Endothelial cell (in vitro differentiated cells): ENCODE data around the gene PTPRE. TPM values are rescaled to one million over a fixed set of nuclear protein-coding genes. Genes with fewer than 3 reads are reported as not detected.
A peak's percentile ranks its signal among the peaks of the same experiment; 100 is the strongest.

Experiments
- DNase-seq: peaks from one replicate; pipeline ENCODE4 v3.0.0; 2021; ENCODE audit warnings: low spot score
- H3K27ac Mint-ChIP-seq: one replicate; pipeline ENCODE4 v1.8.0; 2021; ENCODE audit warnings: mixed read lengths, inconsistent platforms; ENCODE audit not compliant: unreplicated experiment
- H3K27me3 Mint-ChIP-seq: one replicate; pipeline ENCODE4 v1.8.0; 2021; ENCODE audit warnings: mild to moderate bottlenecking, moderate library complexity, mixed read lengths, inconsistent platforms; ENCODE audit not compliant: unreplicated experiment
- H3K36me3 Mint-ChIP-seq: one replicate; pipeline ENCODE4 v1.8.0; 2021; ENCODE audit warnings: mild to moderate bottlenecking, low read depth, mixed read lengths, inconsistent platforms; ENCODE audit not compliant: unreplicated experiment
- H3K4me1 Mint-ChIP-seq: one replicate; pipeline ENCODE4 v1.8.0; 2021; ENCODE audit warnings: mild to moderate bottlenecking, mixed read lengths, inconsistent platforms; ENCODE audit not compliant: unreplicated experiment
- H3K4me3 Mint-ChIP-seq: one replicate; pipeline ENCODE4 v1.8.0; 2021; ENCODE audit warnings: mild to moderate bottlenecking, mixed read lengths, inconsistent platforms; ENCODE audit not compliant: unreplicated experiment
- H3K9me3 Mint-ChIP-seq: one replicate; pipeline ENCODE4 v1.8.0; 2021; ENCODE audit warnings: mixed read lengths, inconsistent platforms; ENCODE audit not compliant: unreplicated experiment
- total RNA-seq: library from RNA; stranded (reverse); fragmentation: NEBNext Ultra II Directional; extraction: Animal tissue kit (Norgen Biotek cat#: 25700); gene quantifications from one replicate; pipeline ENCODE4 v1.2.1, GENCODE V29; 2021; ENCODE audit not compliant: unreplicated experiment
- TF ChIP-seq, protein P1 (sequence below): fragments of 200-600 bp; sonication (generic); IDR thresholded peaks from one replicate; pipeline ENCODE4 v1.5.0; 2021; ENCODE audit warnings: antibody characterized with exemption; ENCODE audit not compliant: unreplicated experiment

Gene PTPRE
- total RNA-seq, 1 donor from 2014 or later = 117 TPM

DNA sequence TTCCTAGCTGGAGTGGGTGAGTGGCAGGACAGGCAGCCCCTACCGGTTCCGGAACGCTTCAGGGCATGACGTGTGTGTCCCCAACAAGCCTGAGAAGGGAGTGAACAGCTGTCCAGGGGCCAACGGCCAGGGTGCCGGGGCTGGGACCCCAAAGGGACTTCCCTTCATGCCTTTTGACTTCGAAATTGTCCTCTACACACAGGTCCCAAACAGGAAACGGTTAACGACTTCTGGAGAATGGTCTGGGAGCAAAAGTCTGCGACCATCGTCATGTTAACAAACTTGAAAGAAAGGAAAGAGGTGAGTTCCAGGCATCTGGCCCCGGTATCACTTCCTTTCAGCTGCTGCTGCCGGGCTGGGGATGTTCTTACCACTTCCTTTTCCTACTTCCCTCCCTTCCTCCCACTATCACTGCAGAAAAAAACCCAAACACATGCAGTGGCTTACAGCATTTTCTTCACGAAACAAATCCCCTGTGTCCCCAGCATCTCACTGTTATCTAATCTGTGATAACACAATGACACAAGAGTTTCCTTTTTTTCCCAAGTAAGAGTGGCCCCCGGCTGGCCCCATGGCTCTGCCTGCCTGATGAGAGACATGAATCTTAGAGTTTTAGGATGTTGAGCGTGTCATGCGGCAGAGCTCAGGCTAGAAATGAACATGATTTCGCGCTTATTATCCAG is 156.1 kb downstream of the PTPRE start:
- peak; percentile 47 for DNase-seq
- Mint-ChIP-seq H3K27me3 (peaks cover 34% of the 10 kb centered on the region), H3K4me3 (peak overlapping the region; percentile 63), H3K9me3 (no peaks in the 10 kb centered on the region), H3K27ac (peak overlapping the region; percentile 99), H3K36me3 (peaks cover 66% of the 10 kb centered on the region), H3K4me1 (peaks cover 79% of the 10 kb centered on the region)
- TF ChIP-seq, protein P1, sequence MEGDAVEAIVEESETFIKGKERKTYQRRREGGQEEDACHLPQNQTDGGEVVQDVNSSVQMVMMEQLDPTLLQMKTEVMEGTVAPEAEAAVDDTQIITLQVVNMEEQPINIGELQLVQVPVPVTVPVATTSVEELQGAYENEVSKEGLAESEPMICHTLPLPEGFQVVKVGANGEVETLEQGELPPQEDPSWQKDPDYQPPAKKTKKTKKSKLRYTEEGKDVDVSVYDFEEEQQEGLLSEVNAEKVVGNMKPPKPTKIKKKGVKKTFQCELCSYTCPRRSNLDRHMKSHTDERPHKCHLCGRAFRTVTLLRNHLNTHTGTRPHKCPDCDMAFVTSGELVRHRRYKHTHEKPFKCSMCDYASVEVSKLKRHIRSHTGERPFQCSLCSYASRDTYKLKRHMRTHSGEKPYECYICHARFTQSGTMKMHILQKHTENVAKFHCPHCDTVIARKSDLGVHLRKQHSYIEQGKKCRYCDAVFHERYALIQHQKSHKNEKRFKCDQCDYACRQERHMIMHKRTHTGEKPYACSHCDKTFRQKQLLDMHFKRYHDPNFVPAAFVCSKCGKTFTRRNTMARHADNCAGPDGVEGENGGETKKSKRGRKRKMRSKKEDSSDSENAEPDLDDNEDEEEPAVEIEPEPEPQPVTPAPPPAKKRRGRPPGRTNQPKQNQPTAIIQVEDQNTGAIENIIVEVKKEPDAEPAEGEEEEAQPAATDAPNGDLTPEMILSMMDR = no peak

DNA sequence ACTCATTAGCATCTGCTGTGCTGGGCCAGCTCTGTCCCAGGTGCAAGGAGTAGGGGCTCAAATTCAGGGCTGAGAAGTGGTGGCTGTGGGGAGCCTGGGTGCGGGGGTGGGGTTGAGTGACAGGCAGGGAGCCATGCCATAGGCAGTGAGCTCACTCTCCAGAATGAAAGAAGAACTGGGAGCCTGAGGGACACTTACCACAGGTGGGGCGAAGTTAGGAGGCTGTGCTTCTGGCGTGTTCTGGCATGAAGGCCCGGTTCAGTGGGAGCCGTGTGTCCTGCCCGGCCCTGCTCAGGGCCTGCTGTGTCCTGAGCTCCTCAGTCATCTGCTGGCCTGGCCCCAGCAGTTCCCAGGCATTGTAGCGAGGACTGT is 156.8 kb downstream of the PTPRE start:
- DNase-seq = peak; percentile 39
- peak overlapping the region; percentile 63 for H3K4me3 Mint-ChIP-seq
- TF ChIP-seq, protein P1 = no peak
- peaks cover 74% of the 10 kb centered on the region for H3K4me1 Mint-ChIP-seq
- H3K36me3 Mint-ChIP-seq = peaks cover 67% of the 10 kb centered on the region
- peaks cover 32% of the 10 kb centered on the region for H3K27me3 Mint-ChIP-seq
- peak overlapping the region; percentile 99 for H3K27ac Mint-ChIP-seq
- no peaks in the 10 kb centered on the region for H3K9me3 Mint-ChIP-seq

DNA sequence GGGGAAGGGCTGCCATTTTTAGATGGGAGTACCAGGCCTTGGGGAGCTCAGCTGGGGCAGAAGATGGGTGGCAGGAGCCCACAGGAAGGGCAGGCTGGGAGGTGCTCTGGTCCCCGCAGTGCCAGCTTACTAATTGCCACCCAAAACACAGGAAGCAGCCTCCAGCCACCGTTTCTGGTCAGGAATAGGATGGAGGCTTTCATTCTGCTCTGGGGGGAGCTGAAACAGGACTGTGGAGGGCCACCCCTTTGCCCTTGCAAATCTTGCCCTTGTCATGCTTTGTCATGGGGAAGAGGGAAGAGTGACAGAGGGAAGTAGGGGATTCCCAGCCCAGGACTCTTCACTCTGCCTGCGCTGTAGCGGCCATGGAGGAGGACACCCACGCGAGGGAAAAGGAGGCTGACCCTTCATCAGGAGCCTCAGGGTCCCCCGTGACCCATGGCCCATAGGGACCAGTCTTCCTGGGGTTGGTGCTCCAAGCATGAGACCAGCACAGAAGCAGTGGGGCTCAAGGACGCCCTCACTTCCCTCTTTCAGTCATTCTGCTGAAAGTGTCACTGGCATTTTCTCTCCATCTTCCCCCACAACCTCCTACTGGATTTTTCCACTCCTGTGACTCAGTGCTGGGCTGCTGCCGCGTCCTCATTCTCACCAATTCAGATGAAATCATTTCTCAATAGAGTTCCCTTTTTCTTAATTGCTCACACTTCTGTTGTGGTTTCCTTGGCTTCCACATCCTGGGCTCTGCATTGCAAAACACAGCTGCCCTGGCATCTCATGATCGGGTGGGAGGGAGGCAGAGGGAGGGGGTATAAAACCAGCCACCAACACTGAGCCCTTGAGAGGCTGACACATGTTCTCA is 157.4 kb downstream of the PTPRE start:
- Mint-ChIP-seq H3K27me3 (peaks cover 35% of the 10 kb centered on the region), H3K36me3 (peaks cover 65% of the 10 kb centered on the region), H3K4me1 (peaks cover 74% of the 10 kb centered on the region), H3K27ac (peak overlapping the region; percentile 99), H3K9me3 (no peaks in the 10 kb centered on the region), H3K4me3 (peak overlapping the region; percentile 76)
- DNase-seq = no peak
- TF ChIP-seq, protein P1 = no peak

DNA sequence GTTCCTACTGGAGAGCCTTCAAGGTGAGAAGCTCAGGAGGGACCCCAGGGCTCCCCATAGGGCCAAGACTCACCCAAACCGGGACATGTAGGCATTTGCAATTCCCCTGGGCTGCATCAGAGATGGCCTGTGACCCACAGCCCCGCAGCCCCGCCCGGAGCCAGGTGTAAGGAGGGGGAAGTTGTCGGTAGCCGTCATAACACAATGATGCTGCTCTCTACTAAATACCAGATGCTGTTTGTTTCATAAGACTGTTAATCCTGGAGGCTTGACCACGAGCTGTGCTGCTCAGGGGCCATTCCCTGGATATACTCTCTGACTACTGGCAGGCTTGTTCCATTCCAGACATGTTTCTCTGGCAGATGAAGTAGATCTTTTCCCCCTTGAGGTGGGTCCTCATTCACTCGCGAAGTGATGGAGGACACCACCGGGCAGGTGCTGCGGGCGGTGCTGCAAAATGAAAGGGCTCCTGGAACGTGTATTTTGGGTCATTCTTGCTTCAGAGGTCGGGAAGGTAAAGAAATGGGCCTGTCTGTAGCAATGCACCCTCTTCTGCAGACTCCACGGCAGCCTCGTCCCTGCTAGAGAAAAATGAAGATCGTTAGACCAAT is 158.2 kb downstream of the PTPRE start:
- H3K4me1 Mint-ChIP-seq = peaks cover 75% of the 10 kb centered on the region
- H3K9me3 Mint-ChIP-seq = no peaks in the 10 kb centered on the region
- peak overlapping the region; percentile 47 for H3K4me3 Mint-ChIP-seq
- no peak for DNase-seq
- H3K27ac Mint-ChIP-seq = peak overlapping the region; percentile 99
- H3K36me3 Mint-ChIP-seq = peaks cover 65% of the 10 kb centered on the region
- peaks cover 32% of the 10 kb centered on the region for H3K27me3 Mint-ChIP-seq
- TF ChIP-seq, protein P1 = no peak
